Measurements from ENCODE around the gene TBC1D3G.
"Not testable (repeated sequence)": the region's sequence is repeated elsewhere in the genome, so short reads cannot be mapped to it uniquely, and the experiment has no call there.

TBC1D3G gene

GRCh38 chr17:36323584-36323983, at the start of gene TBC1D3G:
TBC1D3G (plus strand) TSS chr17:36323884; CDS start chr17:36325412, 1,528 bp downstream.
- DNase-seq = not testable (repeated sequence)

- DNase-seq = not testable (repeated sequence)
These were observed 40.4 kb upstream of the TBC1D3G start for GRCh38 chr17:36283256-36283655.

GRCh38 chr17:36284219-36284618, 39.5 kb upstream of the TBC1D3G start:
- DNase-seq = not testable (repeated sequence)

GRCh38 chr17:36289965-36290612, 33.6 kb upstream of the TBC1D3G start:
- DNase-seq = not testable (repeated sequence)

- DNase-seq = not testable (repeated sequence)
These were observed 28.5 kb upstream of the TBC1D3G start for GRCh38 chr17:36295161-36295560.

- DNase-seq = not testable (repeated sequence)
These were observed 7.9 kb upstream of the TBC1D3G start for GRCh38 chr17:36315736-36316135.

GRCh38 chr17:36362496-36362895, 38.8 kb downstream of the TBC1D3G start:
- not testable (repeated sequence) for DNase-seq

GRCh38 chr17:36375938-36376337, 52.3 kb downstream of the TBC1D3G start:
- not testable (repeated sequence) for DNase-seq
